Measurements from ENCODE around the gene TRAF5. TPM values are rescaled to one million over a fixed set of nuclear protein-coding genes. Genes with fewer than 3 reads are reported as not detected.
A peak's percentile ranks its signal among the peaks of the same experiment; 100 is the strongest.
"Not testable (repeated sequence)": the region's sequence is repeated elsewhere in the genome, so short reads cannot be mapped to it uniquely, and the experiment has no call there.

TRAF5 gene
- total RNA-seq, 1 donor from 2014 or later: 1.5 TPM

- H3K4me1 ChIP-seq; intact Hi-C loops (cut with micrococcal nuclease); H3K27me3 ChIP-seq (ENCODE audit: low read depth); H3K4me3 ChIP-seq; H3K27ac ChIP-seq (replicated peaks); DNase-seq; H3K9me3 ChIP-seq (replicated peaks): not testable (repeated sequence)
- H3K36me3 ChIP-seq: peaks cover 12% of the 10 kb centered on the region
These were observed 75.1 kb downstream of the TRAF5 start for GRCh38 chr1:211401751-211402150.

GRCh38 chr1:211406086-211406485 lies 79.5 kb downstream of the TRAF5 start:
- DNase-seq: not testable (repeated sequence)

GRCh38 chr1:211407749-211408148 lies 81.1 kb downstream of the TRAF5 start:
- intact Hi-C loops (cut with micrococcal nuclease); H3K36me3 ChIP-seq; DNase-seq: not testable (repeated sequence)

More at GRCh38 chr1:211406086-211406485, 79.5 kb downstream of the TRAF5 start:
- H3K9me3 ChIP-seq (replicated peaks); H3K4me1 ChIP-seq; H3K36me3 ChIP-seq; intact Hi-C loops (cut with micrococcal nuclease); H3K27ac ChIP-seq (replicated peaks); H3K27me3 ChIP-seq (ENCODE audit: low read depth); H3K4me3 ChIP-seq: not testable (repeated sequence)

GRCh38 chr1:211411639-211412038 lies 85.0 kb downstream of the TRAF5 start:
- no peaks in the 10 kb centered on the region for H3K27me3 ChIP-seq (ENCODE audit: low read depth)
- intact Hi-C loops (cut with micrococcal nuclease): no loop called here
- no peak for DNase-seq
- no peaks in the 10 kb centered on the region for H3K9me3 ChIP-seq (replicated peaks)
- H3K27ac ChIP-seq (replicated peaks): no peak overlapping the region
- H3K4me3 ChIP-seq: no peak overlapping the region
- H3K36me3 ChIP-seq: no peaks in the 10 kb centered on the region
- no peaks in the 10 kb centered on the region for H3K4me1 ChIP-seq
- no peak for TF ChIP-seq CTCF (IDR thresholded peaks at IDR 0.05; ENCODE audit: borderline replicate concordance)

More at GRCh38 chr1:211407749-211408148, 81.1 kb downstream of the TRAF5 start:
- H3K4me3 ChIP-seq; H3K4me1 ChIP-seq; H3K9me3 ChIP-seq (replicated peaks); H3K27ac ChIP-seq (replicated peaks); H3K27me3 ChIP-seq (ENCODE audit: low read depth): not testable (repeated sequence)

GRCh38 chr1:211415700-211416099 lies 89.1 kb downstream of the TRAF5 start:
- H3K9me3 ChIP-seq (replicated peaks): no peaks in the 10 kb centered on the region
- peak overlapping the region; percentile 67 for H3K4me3 ChIP-seq
- no peaks in the 10 kb centered on the region for H3K36me3 ChIP-seq
- H3K4me1 ChIP-seq: peaks cover 5% of the 10 kb centered on the region
- no peak overlapping the region for H3K27ac ChIP-seq (replicated peaks)
- no peak for DNase-seq
- intact Hi-C loops (cut with micrococcal nuclease): no loop called here
- H3K27me3 ChIP-seq (ENCODE audit: low read depth): no peaks in the 10 kb centered on the region
- TF ChIP-seq CTCF (IDR thresholded peaks at IDR 0.05; ENCODE audit: borderline replicate concordance): no peak

GRCh38 chr1:211416246-211416627 lies 89.6 kb downstream of the TRAF5 start:
- H3K27me3 ChIP-seq (ENCODE audit: low read depth); H3K9me3 ChIP-seq (replicated peaks); H3K36me3 ChIP-seq; H3K4me1 ChIP-seq; intact Hi-C loops (cut with micrococcal nuclease): not testable (repeated sequence)
- Histone ChIP-seq H3K4me3 (peak overlapping the region; percentile 67), H3K27ac (replicated peaks) (peak overlapping the region; percentile 78)
- peak; percentile 34 for TF ChIP-seq CTCF (IDR thresholded peaks at IDR 0.05; ENCODE audit: borderline replicate concordance)
- peak; percentile 24 for DNase-seq

- H3K27me3 ChIP-seq (ENCODE audit: low read depth); intact Hi-C loops (cut with micrococcal nuclease); H3K4me1 ChIP-seq; H3K36me3 ChIP-seq; H3K9me3 ChIP-seq (replicated peaks): not testable (repeated sequence)
- Histone ChIP-seq H3K4me3 (peak overlapping the region; percentile 67), H3K27ac (replicated peaks) (peak overlapping the region; percentile 78)
- DNase-seq: peak; percentile 32
These were observed 90.1 kb downstream of the TRAF5 start for GRCh38 chr1:211416628-211417323.

Data from left ventricle myocardium inferior (tissue), 1 donor.